Activated T-cell treated with anti-CD3 and anti-CD28 coated beads for 1 hour (primary cell): ENCODE data around the gene STAT6.
"Not testable (repeated sequence)": the region's sequence is repeated elsewhere in the genome, so short reads cannot be mapped to it uniquely, and the experiment has no call there.

Experiments
- DNase-seq: peaks from one replicate; pipeline ENCODE4 v3.0.0-alpha.2; 2020; ENCODE audit warnings: low read depth

STAT6 gene

DNA sequence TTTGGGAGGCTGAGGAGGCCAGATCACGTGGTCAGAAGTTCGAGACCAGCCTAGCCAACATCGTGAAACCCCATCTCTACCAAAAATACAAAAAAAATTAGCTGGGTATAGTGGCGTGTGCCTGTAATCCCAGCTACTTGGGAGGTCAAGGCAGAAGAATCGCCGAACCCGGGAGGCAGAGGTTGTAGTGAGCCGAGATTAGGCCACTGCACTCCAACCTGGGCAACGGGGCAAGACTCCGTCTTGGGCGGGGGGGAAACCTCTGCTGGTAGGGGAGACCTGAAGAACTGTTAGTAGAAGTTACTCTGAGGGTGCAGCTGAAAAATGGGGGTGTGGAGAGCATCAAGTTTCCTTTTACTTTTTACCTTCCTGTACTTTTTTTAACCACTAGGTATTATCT, 14.9 kb upstream of the STAT6 start:
- no peak for DNase-seq

GRCh38 chr12:57124261-57124877, 13.2 kb upstream of the STAT6 start:
- DNase-seq = peak; percentile 66

DNA sequence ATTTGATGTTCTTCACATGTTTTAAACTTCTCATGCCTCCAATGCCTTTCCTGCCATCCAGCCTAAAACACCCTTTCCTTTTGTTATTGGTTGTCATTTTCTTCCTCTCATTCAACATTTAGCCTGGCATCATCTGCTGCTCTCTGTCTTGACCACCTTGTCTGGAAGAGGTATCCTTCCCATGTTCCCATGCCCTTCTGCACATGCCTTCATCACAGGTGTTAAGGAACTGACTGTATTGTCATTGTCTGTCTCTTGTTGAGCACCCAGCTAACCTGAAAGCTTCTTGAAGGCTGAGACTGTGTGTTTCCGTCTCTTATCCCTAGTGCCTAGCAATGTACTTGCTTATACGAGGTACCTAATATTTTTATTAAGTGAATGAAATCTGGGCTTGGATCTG, 12.7 kb upstream of the STAT6 start:
- no peak for DNase-seq

- DNase-seq = not testable (repeated sequence)
Observed at GRCh38 chr12:57120718-57121117, 9.6 kb upstream of the STAT6 start.

- no peak for DNase-seq
Observed at GRCh38 chr12:57119294-57120085, 8.3 kb upstream of the STAT6 start.

DNA sequence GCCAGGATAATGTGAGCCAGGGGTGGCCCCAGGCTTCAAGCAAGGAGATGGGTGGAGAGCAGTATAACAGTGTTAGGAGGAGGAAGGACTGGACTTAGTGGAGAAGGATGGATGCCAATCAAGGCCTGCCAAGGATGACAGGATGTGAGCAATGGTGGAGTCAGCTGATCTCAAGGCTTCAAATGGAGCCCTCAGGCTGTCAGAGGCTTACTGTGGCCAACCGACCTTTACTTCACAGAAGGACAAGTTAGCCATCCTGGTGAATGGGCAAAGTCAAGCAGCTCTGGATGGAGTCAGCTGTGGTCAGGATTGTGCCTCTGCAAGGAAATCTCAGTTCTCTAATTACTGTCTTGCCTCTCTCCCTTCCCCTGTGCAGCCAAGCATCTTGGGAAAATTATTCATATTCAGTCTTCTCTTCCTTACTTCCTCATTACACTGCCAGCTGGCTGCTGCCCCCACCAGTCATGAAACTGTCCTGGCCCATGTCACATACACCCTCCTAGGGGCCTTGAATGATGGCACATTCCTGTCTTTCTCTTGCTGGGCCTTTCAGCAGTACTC, 7.6 kb upstream of the STAT6 start:
- no peak for DNase-seq

DNA sequence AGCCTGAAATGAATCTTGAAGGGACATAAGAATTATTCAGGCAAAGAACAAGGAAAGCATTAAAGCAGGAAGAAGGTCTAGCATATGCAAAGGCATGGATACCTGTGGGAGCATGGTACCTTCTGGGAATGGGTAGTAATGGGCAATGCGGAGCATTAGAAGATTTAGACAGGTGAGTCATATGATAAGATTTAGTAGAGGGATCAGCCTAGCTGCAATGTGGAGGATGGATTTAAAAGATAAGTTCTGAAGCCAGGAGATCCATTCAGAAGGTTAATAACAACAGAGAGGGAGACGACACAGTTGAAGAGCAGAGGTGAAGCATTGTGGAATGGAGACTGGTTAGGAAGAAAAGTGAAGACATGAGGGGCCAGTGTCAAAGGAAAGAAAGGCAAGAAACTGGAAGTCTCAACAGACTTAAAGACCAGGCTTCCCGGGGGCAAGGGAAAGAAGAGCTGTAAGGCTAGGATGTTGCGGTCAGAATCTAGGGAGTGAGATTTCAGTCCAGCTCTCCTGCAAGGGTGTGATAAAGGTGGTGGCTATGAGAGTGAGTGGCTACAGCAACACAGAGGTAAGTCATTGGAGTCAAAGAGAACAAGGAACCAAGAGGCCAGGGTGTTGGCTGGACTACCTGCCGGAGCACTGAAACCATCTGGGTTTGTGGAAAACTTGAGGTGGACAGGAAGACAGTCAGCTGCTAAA, 5.6 kb upstream of the STAT6 start:
- no peak for DNase-seq

DNA sequence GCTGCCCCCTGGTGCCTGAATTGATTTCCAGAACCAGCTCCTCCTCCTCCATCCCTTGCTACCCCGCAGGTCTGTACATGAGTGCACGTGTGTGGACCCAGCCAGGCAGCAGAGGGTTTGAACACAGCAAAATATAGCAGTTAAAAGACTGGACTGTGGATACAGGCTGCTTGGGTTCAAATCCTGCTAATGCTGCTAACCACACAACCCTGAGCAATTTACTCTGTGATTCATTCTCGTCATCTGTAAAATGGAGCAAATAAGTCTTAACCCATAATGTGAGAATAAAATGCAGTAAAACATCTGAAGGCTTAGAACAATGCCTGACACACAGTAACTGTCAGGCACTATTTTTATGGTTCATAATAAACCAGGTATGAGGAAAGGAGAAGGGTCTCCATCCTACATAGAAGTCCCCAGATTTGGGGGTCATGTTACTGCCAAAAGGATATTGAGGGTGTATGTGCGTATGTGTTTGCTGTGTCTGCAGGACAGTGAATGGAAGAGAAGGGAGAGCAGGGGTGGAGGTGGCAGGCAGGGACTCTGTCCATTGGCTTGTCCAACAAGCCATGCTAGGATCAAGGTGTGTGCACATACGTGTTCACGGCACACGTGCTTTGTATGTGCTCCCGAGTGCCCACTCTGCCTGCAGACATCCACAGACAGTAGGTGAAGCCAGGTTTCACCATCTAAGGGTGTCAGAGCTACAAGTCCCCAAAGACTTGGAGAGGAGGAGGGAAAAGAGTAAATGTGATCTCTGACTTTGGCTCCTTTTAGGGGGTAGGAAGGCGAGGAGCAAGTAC, 1.5 kb upstream of the STAT6 start:
- DNase-seq = no peak

DNA sequence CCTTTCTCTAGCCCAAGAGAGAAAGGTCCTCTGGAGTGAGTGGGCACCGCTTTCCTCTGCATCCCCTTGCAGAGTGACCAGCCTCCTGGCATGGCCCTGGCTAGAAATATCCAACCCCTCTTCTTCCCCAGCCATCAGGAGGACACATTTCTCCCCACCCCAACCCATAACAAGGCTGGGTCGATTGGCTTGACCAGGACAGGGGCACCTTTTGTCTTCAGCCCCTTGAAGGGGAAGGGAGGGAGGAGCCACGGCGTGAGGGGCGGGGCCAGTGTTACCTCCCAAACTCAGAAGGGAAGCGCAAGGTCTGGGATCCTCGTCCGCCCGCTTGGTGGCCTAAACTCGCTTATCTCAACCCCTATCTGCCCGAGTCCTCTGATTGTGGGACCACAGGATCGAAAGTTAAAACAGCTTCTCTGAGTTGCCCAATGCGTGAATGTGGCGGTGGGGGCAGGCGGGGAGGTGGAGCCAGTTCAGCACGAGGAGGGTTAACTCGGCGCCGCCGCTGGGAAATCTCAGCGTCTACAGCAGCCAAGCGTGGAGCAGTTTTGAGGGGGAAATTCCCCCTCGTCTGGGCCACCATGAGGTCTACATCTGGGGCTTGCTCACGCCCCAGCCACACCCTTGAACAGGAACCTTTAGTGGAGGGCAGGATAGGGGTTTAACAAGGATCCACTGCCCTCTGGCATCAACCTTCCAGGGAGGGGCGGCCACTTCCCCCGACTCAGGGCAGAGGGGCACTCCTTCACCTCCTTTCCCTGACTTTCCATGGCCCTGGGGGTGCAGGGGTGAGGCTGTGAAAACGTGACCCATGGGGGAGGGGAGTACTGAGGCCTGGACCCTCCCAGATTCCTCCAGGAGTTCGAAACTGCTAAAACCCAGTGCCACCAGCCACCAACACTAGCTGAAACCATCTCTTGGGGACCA, 795 bp downstream of the STAT6 start:
- peak; percentile 55 for DNase-seq

GRCh38 chr12:57109207-57110103, 1.7 kb downstream of the STAT6 start:
- no peak for DNase-seq

GRCh38 chr12:57107456-57108155, 3.6 kb downstream of the STAT6 start:
- DNase-seq = no peak

DNA sequence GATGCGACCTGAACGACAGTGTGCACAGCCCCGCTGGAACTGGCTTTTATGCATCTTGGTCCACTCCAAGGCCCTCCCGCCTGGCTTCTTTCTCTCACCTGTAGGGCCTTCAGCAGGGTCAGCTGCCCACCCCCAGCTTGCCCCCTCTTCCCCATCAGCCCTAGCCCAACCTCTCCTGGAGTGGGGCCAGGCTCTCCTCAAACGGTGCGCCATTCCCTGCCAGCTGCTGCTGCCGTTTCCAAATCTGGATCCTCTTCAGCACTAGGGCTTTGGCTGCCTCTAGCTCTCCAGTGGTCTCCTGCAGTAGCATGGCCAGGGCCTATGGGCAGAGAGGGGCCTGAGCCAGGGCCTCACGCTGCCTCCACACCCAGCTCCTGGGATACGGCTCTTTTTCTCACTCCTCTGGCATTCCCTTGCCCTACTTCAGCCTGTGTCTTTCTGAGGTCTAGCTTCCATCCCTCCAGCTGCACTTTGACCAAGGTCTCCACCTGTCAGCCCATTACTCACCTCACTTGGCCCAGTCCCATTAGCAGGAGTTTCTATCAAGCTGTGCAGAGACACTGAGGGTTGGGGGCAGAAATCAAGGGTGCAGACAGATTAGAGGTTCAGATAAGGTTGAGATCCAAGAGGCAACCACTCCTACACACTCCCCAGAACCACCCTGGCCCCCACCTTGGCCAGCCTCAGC, 5.0 kb downstream of the STAT6 start:
- no peak for DNase-seq

DNA sequence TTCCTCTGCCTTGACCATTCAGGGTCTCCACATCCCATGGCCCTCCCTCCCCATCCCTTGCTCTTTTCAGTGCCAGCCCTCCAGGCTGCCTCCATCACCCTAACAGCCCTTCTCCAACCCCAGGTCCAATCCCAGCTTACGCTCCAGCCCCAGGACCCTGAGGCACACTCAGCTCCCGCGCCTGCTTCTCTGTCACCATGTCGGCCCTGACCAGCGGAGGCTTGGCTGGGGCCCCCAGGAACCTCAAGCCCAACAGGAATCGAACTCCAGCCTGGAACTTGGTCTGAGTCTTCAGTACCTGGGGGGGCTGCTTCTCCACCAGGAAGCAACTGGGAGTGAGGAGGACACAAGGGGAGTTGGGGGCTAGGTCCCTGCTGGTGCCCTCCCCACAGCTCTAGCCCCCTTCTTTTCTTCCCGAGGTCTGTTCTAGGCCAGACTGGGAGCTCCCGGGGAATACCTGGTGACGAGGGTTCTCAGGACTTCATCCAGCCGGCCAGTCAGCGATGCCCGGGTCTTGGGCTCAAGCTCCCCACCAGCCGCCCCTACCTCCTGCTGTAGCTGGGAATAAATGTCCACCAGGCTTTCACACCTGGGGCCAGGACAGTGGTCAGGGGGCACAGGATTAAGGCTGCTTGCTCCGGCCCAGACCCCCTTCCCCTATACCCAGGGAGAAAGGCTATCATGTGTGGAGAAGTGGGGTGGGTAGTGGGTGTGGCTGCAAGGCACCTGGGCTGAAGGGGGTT, 6.0 kb downstream of the STAT6 start:
- DNase-seq = no peak

DNA sequence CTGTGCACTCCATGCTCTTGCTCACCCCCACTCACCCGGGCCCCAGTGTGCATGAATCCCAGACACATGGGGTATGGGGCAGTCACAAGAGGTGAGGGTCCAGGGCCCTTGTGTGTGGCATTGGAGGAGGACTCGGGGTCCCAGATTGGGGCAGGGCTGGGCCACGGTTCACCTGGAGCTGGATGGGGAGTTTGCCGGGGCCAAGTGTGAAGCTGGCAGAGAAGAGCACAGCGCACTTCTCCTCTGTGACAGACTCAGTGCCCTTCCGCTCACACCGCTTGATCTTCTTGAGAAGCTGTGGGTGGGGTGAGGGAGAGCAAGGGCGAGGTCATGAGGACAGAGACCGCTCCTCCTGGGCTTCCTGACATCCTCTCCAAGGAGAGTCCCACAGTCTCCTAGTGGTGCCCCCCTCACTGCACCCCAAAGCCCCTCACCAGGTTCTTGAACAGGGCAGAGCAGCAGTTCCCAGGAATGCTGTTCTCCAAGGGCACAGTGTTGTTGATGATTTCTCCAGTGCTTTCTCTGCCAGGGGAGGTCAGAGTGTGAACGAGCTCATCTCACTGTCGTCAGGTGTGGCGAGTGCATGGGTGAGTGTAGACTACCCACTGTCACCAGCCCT, 6.8 kb downstream of the STAT6 start:
- no peak for DNase-seq

DNA sequence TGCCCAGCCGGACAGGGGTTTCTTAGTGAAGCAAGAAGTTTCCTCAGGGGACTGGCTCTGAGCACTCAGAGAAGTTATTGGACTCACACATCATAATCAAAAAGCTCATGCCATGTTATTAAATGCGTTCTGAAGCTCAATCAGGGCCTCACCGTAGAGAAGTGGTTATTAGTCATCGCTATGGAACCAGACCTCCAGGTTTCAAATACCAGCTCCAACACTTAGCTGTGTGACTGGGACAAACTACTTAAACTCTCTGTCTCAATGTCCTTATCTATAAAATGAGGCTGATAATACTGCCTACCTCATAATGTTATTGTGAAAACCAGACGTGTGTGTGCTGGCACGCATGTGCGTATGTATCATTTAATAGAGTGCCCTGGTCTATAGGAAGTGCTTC, 7.3 kb downstream of the STAT6 start:
- DNase-seq = no peak

GRCh38 chr12:57101892-57102695, 9.1 kb downstream of the STAT6 start:
- DNase-seq = no peak

DNA sequence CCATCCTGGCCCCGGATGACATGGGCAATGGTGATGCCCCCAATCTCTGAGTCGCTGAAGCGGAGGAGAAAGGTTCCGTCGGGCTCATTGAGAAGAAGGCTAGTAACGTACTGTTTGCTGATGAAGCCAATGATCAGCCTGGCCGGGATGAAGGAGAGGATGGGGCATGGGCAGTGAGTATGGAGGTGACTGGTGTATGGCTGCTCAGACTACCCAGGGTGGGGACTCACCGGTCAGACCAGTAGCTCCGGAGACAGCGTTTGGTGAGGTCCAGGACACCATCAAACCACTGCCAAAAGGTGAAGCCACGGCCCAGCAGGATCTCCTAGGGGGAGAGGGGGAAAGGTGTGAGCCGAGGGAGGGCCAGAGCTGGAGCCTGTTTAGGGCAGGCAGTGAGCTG, 11.4 kb downstream of the STAT6 start:
- no peak for DNase-seq
